Measurements from ENCODE around the gene C6orf120.

- TF ChIP-seq CTCF (IDR thresholded peaks at IDR 0.05): no peak
- TF ChIP-seq POLR2A (IDR thresholded peaks at IDR 0.05): no peak
Measured at GRCh38 chr6:169723991-169724493, 22.1 kb downstream of the C6orf120 start.
